ENCODE measurements around the gene KIR3DL1.

The KIR3DL1 gene

GRCh38 chr19:54873990-54874389, 57.7 kb downstream of the KIR3DL1 start, which contains the start of gene FCAR:
Gene FCAR, plus strand, starts transcription at chr19:54874235. Its CDS starts 55 bp downstream, at chr19:54874290.
- DNase-seq (ENCODE audit: low read depth, low spot score): no peak
- no peak within 1 kb of the TSS for H3K4me3 ChIP-seq (ENCODE audit: low read length)

GRCh38 chr19:54875506-54875905, 59.2 kb downstream of the KIR3DL1 start:
- DNase-seq (ENCODE audit: low read depth, low spot score): peak; percentile 28

GRCh38 chr19:54877471-54877870, 61.2 kb downstream of the KIR3DL1 start:
- no peak for DNase-seq (ENCODE audit: low read depth, low spot score)
- H3K4me3 ChIP-seq (ENCODE audit: low read length): no peak overlapping the region

More at GRCh38 chr19:54875506-54875905, 59.2 kb downstream of the KIR3DL1 start:
- no peak overlapping the region for H3K4me3 ChIP-seq (ENCODE audit: low read length)
